H1 (cell line): Measurements from ENCODE around the gene VPREB1. TPM values are rescaled to one million over a fixed set of nuclear protein-coding genes. Genes with fewer than 3 reads are reported as not detected.

Source experiments
- CTCF ChIA-PET: fragments of 300-600 bp; sonication (Branson Sonifier 250); formaldehyde crosslinking; loops from one replicate; lab custom pipeline; 2021; ENCODE audit not compliant: partially characterized antibody; lab: Charles Lee
- POLR2A ChIA-PET: fragments of 300-600 bp; sonication (Branson Sonifier 250); formaldehyde crosslinking; loops from one replicate; lab custom pipeline; 2021; ENCODE audit warnings: inconsistent platforms; ENCODE audit not compliant: partially characterized antibody; lab: Charles Lee
- DNase-seq, 2 experiments: peaks; one replicate each; pipeline versions ENCODE4 v3.0.0 to v3.0.0-alpha.2; 2010 to 2022; ENCODE audit warnings: low spot score in 2 of 2, low read depth in 1 of 2, mixed read lengths in 1 of 2
- FAIRE-seq: peaks from 2 replicates; lab custom pipeline; 2011; peaks lifted over from hg19 to GRCh38; lab: Jason Lieb, UNC
- H2AFZ ChIP-seq: 2 replicates; pipeline ENCODE4 v1.8.1; 2012; ENCODE audit warnings: low read length, inconsistent platforms
- H2AK5ac ChIP-seq: 2 replicates; pipeline ENCODE4 v1.6.1; 2013; ENCODE audit warnings: low read depth, low read length
- H2BK120ac ChIP-seq: replicated peaks from 2 replicates; pipeline ENCODE3; 2013; ENCODE audit warnings: low read depth, low read length, inconsistent platforms
- H2BK12ac ChIP-seq: 2 replicates; pipeline ENCODE4 v1.6.1; 2013; ENCODE audit warnings: low read depth, low read length
- H2BK15ac ChIP-seq: 2 replicates; pipeline ENCODE4 v1.6.1; 2013; ENCODE audit warnings: low read length
- H2BK20ac ChIP-seq: 2 replicates; pipeline ENCODE4 v1.6.1; 2013; ENCODE audit warnings: low read length
- H2BK5ac ChIP-seq: 2 replicates; pipeline ENCODE4 v1.6.1; 2013; ENCODE audit warnings: low read depth, low read length
- H3K14ac ChIP-seq: 2 replicates; pipeline ENCODE4 v1.6.1; 2013; ENCODE audit warnings: inconsistent platforms; ENCODE audit not compliant: insufficient read length
- H3K18ac ChIP-seq: 2 replicates; pipeline ENCODE4 v1.6.1; 2013; ENCODE audit warnings: low read length; ENCODE audit errors: extremely low read depth
- H3K23ac ChIP-seq: 2 replicates; pipeline ENCODE4 v1.6.1; 2013; ENCODE audit warnings: inconsistent platforms; ENCODE audit not compliant: insufficient read length
- H3K23me2 ChIP-seq: 2 replicates; pipeline ENCODE4 v1.6.1; 2013; ENCODE audit warnings: low read depth, low read length
- H3K27ac ChIP-seq: 2 replicates; pipeline ENCODE4 v1.6.1; 2011; ENCODE audit warnings: low read depth, low read length, inconsistent platforms
- H3K27me3 ChIP-seq, 4 experiments: replicated peaks in 1 of 4; 1 replicate in 1 of 4; 2 replicates in 3 of 4; pipeline versions ENCODE4 v1.6.1 to v1.8.1; 2011 to 2013; ENCODE audit warnings: low read length in 3 of 4, mild to moderate bottlenecking in 3 of 4, inconsistent platforms in 2 of 4, mixed read lengths in 2 of 4, moderate library complexity in 1 of 4; ENCODE audit not compliant: control insufficient read depth in 3 of 4, insufficient read depth in 3 of 4; ENCODE audit errors: extremely low read depth in 1 of 4
- H3K36me3 ChIP-seq, 4 experiments: 2 replicates each; pipeline versions ENCODE4 v1.6.1 to v1.8.1; 2011 to 2013; ENCODE audit warnings: mild to moderate bottlenecking in 4 of 4, low read length in 3 of 4, moderate library complexity in 2 of 4, control low read depth in 1 of 4, inconsistent platforms in 1 of 4; ENCODE audit not compliant: insufficient read depth in 4 of 4, control insufficient read depth in 2 of 4
- H3K4ac ChIP-seq: replicated peaks from 2 replicates; pipeline ENCODE3; 2013; ENCODE audit warnings: low read length, low read depth, mixed read lengths, inconsistent platforms; ENCODE audit not compliant: insufficient read length
- H3K4me1 ChIP-seq, 4 experiments: replicated peaks in 1 of 4; 1 replicate in 1 of 4; 2 replicates in 3 of 4; pipeline versions ENCODE4 v1.6.1 to v1.8.1; 2011 to 2013; ENCODE audit warnings: low read length in 3 of 4, inconsistent platforms in 2 of 4, mixed read lengths in 1 of 4; ENCODE audit not compliant: insufficient read depth in 4 of 4, control insufficient read depth in 3 of 4
- H3K4me2 ChIP-seq, 2 experiments: 2 replicates each; pipeline versions ENCODE4 v1.6.1 to v1.8.1; 2011 to 2013; ENCODE audit warnings: low read depth in 2 of 2, low read length in 2 of 2, control low read depth in 1 of 2, inconsistent platforms in 1 of 2, mild to moderate bottlenecking in 1 of 2; ENCODE audit not compliant: insufficient read depth in 1 of 2
- H3K4me3 ChIP-seq, 4 experiments: fragments of 200-600, 300-600 bp in 1 of 4; sonication (generic), shearing (Covaris generic), sonication (Bioruptor Twin) in 1 of 4; 2 replicates each; pipeline versions ENCODE4 v1.5.1 to v1.8.1; 2011 to 2016; ENCODE audit warnings: low read length in 4 of 4, low read depth in 3 of 4, control low read depth in 2 of 4, inconsistent platforms in 2 of 4, mild to moderate bottlenecking in 2 of 4, mixed read lengths in 1 of 4, moderate library complexity in 1 of 4; ENCODE audit not compliant: insufficient read depth in 2 of 4; ENCODE audit errors: extremely low read depth in 1 of 4
- H3K56ac ChIP-seq: replicated peaks from 2 replicates; pipeline ENCODE3; 2013; ENCODE audit warnings: low read depth, mild to moderate bottlenecking, mixed read lengths, low read length, inconsistent platforms; ENCODE audit not compliant: insufficient read length
- H3K79me1 ChIP-seq: 2 replicates; pipeline ENCODE4 v1.6.1; 2013; ENCODE audit warnings: low read depth, low read length, control low read depth
- H3K79me2 ChIP-seq, 2 experiments: 2 replicates each; pipeline versions ENCODE4 v1.6.1 to v1.8.1; 2012 to 2013; ENCODE audit warnings: low read length in 2 of 2, mild to moderate bottlenecking in 2 of 2, inconsistent platforms in 1 of 2; ENCODE audit not compliant: insufficient read depth in 2 of 2, control insufficient read depth in 1 of 2
- H3K9ac ChIP-seq, 4 experiments: replicated peaks in 1 of 4; 1 replicate in 1 of 4; 2 replicates in 3 of 4; pipeline versions ENCODE4 v1.6.1 to v1.8.1; 2011 to 2013; ENCODE audit warnings: low read depth in 3 of 4, low read length in 3 of 4, control low read depth in 2 of 4, mild to moderate bottlenecking in 2 of 4, moderate library complexity in 2 of 4, inconsistent platforms in 1 of 4; ENCODE audit errors: extremely low read depth in 1 of 4
- H3K9me3 ChIP-seq, 2 experiments: 2 replicates each; pipeline versions ENCODE4 v1.6.1 to v1.8.1; 2012 to 2013; ENCODE audit warnings: mild to moderate bottlenecking in 2 of 2, moderate library complexity in 2 of 2, control low read depth in 1 of 2, inconsistent platforms in 1 of 2, low read depth in 1 of 2, low read length in 1 of 2, mixed read lengths in 1 of 2; ENCODE audit not compliant: insufficient read depth in 2 of 2
- H4K20me1 ChIP-seq, 2 experiments: replicated peaks in 1 of 2; 2 replicates each; pipeline versions ENCODE3 to v1.8.1; 2011 to 2013; ENCODE audit warnings: inconsistent platforms in 2 of 2, low read length in 2 of 2, mild to moderate bottlenecking in 1 of 2; ENCODE audit not compliant: insufficient read depth in 2 of 2, control insufficient read depth in 1 of 2
- H4K5ac ChIP-seq: 2 replicates; pipeline ENCODE4 v1.6.1; 2013; ENCODE audit warnings: low read length, low read depth, mixed read lengths, inconsistent platforms; ENCODE audit not compliant: insufficient read length
- H4K8ac ChIP-seq: 2 replicates; pipeline ENCODE4 v1.8.0; 2013; ENCODE audit warnings: mild to moderate bottlenecking, moderate library complexity, low read length, inconsistent platforms; ENCODE audit not compliant: insufficient read depth; ENCODE audit errors: extremely low read depth
- H4K91ac ChIP-seq: replicated peaks from 2 replicates; pipeline ENCODE3; 2013; ENCODE audit warnings: low read length, mixed read lengths, inconsistent platforms; ENCODE audit not compliant: insufficient read length
- CEBPB ChIP-seq: IDR thresholded peaks from 2 replicates; pipeline ENCODE4 v1.6.1; 2012; ENCODE audit warnings: low read depth, low read length
- CHD2 ChIP-seq: IDR thresholded peaks from 2 replicates; pipeline ENCODE4 v1.6.1; 2012; ENCODE audit warnings: low read length, improper control_type of control experiment
- HDAC2 ChIP-seq, 2 experiments: fragments of 300-600 bp in 1 of 2; sonication (generic) in 1 of 2; IDR thresholded peaks; 2 replicates each; pipeline ENCODE4 v1.6.1; 2011 to 2012; ENCODE audit warnings: low read depth in 2 of 2, low read length in 2 of 2, mild to moderate bottlenecking in 2 of 2, moderate library complexity in 2 of 2, borderline replicate concordance in 1 of 2, inconsistent platforms in 1 of 2
- JUND ChIP-seq: IDR thresholded peaks from 2 replicates; pipeline ENCODE4 v1.6.1; 2011; ENCODE audit warnings: mild to moderate bottlenecking, improper control_type of control experiment, low read length
- KDM4A ChIP-seq: IDR thresholded peaks from one replicate; pipeline ENCODE4 v1.7.1; 2012; ENCODE audit warnings: low read depth, mild to moderate bottlenecking, moderate library complexity, low read length, inconsistent platforms; ENCODE audit not compliant: severe bottlenecking
- MAFK ChIP-seq: IDR thresholded peaks from 2 replicates; pipeline ENCODE4 v1.6.1; 2012; ENCODE audit warnings: low read depth, mild to moderate bottlenecking, improper control_type of control experiment, low read length
- RAD21 ChIP-seq, 2 experiments: IDR thresholded peaks in 1 of 2; conservative IDR thresholded peaks in 1 of 2; 2 replicates each; pipeline ENCODE4 v1.6.1; 2011; ENCODE audit warnings: low read depth in 2 of 2, low read length in 2 of 2, improper control_type of control experiment in 1 of 2, inconsistent platforms in 1 of 2, mild to moderate bottlenecking in 1 of 2, moderate library complexity in 1 of 2
- RFX5 ChIP-seq: IDR thresholded peaks from 2 replicates; pipeline ENCODE4 v1.6.1; 2011; ENCODE audit warnings: low read depth, low read length, improper control_type of control experiment, borderline replicate concordance
- SP1 ChIP-seq: IDR thresholded peaks from 2 replicates; pipeline ENCODE4 v1.6.1; 2011; ENCODE audit warnings: low read depth, low read length
- WGBS, 2 experiments: shearing (Covaris generic) in 1 of 2; methylation state at CpG; one replicate each; pipeline versions ENCODE4 v1.1.6 to v1.1.7; 2013 to 2015; ENCODE audit warnings: low lambda C conversion rate in 2 of 2, mixed read lengths in 2 of 2, inconsistent platforms in 1 of 2, low coverage in 1 of 2, missing lambda C conversion rate in 1 of 2; ENCODE audit not compliant: insufficient replicate concordance in 2 of 2, insufficient coverage in 1 of 2, insufficient read length in 1 of 2; ENCODE audit errors: extremely low coverage in 1 of 2, missing lambda C conversion rate in 1 of 2; 5-methylcytosine and 5-hydroxymethylcytosine counted together
- polyA plus RNA-seq, 7 experiments: library from polyadenylated mRNA; depleted of rRNA in 3 of 7; stranded (reverse) in 5 of 7; unstranded in 2 of 7; fragments of >200 nt in 5 of 7; fragments of 200-250 nt in 2 of 7; gene quantifications; 1 replicate in 5 of 7; 2 replicates in 1 of 7; 4 replicates in 1 of 7; pipeline versions ENCODE4 v1.2.1 to v1.2.3, GENCODE V29; 2011 to 2013; ENCODE audit warnings: missing spikeins in 2 of 7, mixed read lengths in 2 of 7
- total RNA-seq: library from RNA; stranded (reverse); fragmentation: NEBNext Ultra II Directional; extraction: Animal tissue kit (Norgen Biotek cat#: 25700); gene quantifications from 2 replicates; pipeline ENCODE4 v1.2.1, GENCODE V29; 2021

VPREB1 gene
- total and polyA plus RNA-seq, 2 of the 8 experiments (the other 6 are each of a cell fraction or from before 2014, with no cell fraction given) = not detected

- Histone ChIP-seq H3K23me2 (no peaks in the 10 kb centered on the region), H2BK12ac (no peak overlapping the region), H3K23ac (no peak overlapping the region), H3K36me3 (no peaks in the 10 kb centered on the region), H2BK15ac (no peak overlapping the region), H3K79me1 (no peaks in the 10 kb centered on the region), H3K56ac (no peak overlapping the region), H3K18ac (no peak overlapping the region), H2BK20ac (no peak overlapping the region), H3K4me1 (no peaks in the 10 kb centered on the region), H4K20me1 (peaks cover 3 to 11% of the 10 kb centered on the region in 2 experiments), H3K4me2 (no peak overlapping the region), H3K4ac (no peak overlapping the region), H2AFZ (no peak overlapping the region), H2BK5ac (no peak overlapping the region), H3K27ac (no peak overlapping the region), H3K4me3 (no peak overlapping the region), H4K91ac (no peak overlapping the region), H3K79me2 (no peaks in the 10 kb centered on the region), H4K5ac (no peak overlapping the region), H2AK5ac (no peak overlapping the region), H4K8ac (no peak overlapping the region; the same call in 1 of the 2 replicates), H3K14ac (no peak overlapping the region), H3K27me3 (peaks cover 58 to 66% (median 64%) of the 10 kb centered on the region in 4 experiments), H2BK120ac (no peak overlapping the region), H3K9me3 (no peaks in the 10 kb centered on the region), H3K9ac (no peak overlapping the region)
- POLR2A ChIA-PET = no interaction called here
- WGBS, 2 experiments = 59% methylated on average over 7 of the region's 7 CpGs; no CpG with 5 or more reads in 1 of the 2 experiments
- CTCF ChIA-PET = interaction anchor here (0.6 to 4.3 kb wide), 22 partner anchors 10 to 1689 kb away, joined by 3 to 49 read pairs (median 4); no protein-coding TSS in a partner anchor
- DNase-seq (peak; percentile 64 to 95), FAIRE-seq (peak; percentile 96)
- no peak for TF ChIP-seq SP1
- TF ChIP-seq HDAC2 (IDR thresholded peaks at IDR 0.05; ENCODE audit: borderline replicate concordance in 1 of 2, low read depth in 2 of 2, low read length in 2 of 2) = no peak
- peak; percentile 83 for TF ChIP-seq CEBPB
- peak; percentile 47; the same call in 1 of the 2 replicates for TF ChIP-seq MAFK
- peak; percentile 49; the same call in 1 of the 2 replicates for TF ChIP-seq JUND
- no peak for TF ChIP-seq RFX5
- no peak for TF ChIP-seq KDM4A
- TF ChIP-seq RAD21 (IDR thresholded peaks at IDR 0.05 in 1 of 2, conservative IDR thresholded peaks at IDR 0.05 in 1 of 2; ENCODE audit: low read depth in 2 of 2, low read length in 2 of 2) = peak; percentile 86 to 87
- TF ChIP-seq CHD2 = no peak
These were observed 49.1 kb upstream of the VPREB1 start for GRCh38 chr22:22195265-22196017.
